Measurements from ENCODE around the gene NOC4L.

DNA sequence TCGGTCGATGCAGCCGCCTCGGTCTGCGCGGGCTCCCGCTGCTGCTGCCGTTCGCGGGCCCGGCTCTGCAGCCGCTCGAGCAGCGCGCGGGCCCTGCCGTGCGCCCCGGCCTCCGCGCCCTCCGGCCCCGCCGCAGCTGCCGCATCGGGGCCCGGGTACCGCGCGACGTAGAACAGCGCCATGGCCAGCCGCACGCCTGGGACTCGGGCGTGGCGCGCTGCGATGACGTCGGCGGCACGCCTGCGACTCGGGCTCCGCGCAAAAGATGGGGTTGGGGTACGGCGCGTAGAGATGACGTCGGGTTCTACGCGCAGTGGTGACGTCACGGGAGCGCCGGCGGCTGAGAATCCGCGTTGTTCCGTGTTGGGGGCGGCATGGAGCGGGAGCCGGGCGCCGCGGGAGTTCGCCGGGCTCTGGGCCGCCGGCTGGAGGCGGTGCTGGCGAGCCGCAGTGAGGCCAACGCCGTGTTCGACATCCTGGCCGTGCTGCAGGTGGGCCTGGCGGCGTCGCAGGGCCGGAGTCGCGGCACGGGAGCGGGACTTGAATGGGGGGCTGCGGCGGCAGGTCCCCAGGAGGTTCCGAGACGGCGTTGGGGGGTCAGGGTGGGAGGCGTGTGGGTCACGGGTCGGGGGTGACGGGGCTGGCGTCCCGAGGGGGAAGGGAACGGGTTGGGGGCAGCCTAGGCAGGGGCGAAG is at the start of gene NOC4L, which contains the start of gene DDX51:
- TF ChIP-seq, protein P1, sequence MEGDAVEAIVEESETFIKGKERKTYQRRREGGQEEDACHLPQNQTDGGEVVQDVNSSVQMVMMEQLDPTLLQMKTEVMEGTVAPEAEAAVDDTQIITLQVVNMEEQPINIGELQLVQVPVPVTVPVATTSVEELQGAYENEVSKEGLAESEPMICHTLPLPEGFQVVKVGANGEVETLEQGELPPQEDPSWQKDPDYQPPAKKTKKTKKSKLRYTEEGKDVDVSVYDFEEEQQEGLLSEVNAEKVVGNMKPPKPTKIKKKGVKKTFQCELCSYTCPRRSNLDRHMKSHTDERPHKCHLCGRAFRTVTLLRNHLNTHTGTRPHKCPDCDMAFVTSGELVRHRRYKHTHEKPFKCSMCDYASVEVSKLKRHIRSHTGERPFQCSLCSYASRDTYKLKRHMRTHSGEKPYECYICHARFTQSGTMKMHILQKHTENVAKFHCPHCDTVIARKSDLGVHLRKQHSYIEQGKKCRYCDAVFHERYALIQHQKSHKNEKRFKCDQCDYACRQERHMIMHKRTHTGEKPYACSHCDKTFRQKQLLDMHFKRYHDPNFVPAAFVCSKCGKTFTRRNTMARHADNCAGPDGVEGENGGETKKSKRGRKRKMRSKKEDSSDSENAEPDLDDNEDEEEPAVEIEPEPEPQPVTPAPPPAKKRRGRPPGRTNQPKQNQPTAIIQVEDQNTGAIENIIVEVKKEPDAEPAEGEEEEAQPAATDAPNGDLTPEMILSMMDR (IDR thresholded peaks at IDR 0.05): peak; percentile 26
- TF ChIP-seq ZFX (IDR thresholded peaks at IDR 0.05; ENCODE audit: borderline replicate concordance): no peak
